ENCODE measurements around the gene DDAH1.

The DDAH1 gene

DNA sequence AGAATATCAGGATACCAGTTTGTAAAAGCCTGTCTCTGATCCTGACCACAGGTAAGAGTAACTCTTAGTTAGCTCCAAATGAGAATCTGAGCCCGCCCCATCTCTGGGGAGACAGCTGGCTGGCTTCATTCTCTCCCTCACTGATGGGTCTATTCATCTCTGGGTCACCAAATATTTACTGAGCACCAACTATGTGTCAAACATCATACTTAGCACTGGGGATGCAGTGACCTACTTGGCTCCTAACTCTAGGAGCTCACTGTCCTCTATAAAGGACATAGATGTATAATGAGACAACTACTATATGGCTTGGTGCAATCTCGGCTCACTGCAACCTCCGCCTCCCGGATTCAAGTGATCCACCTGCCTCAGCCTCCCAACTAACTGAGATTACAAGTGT, 158.7 kb downstream of the DDAH1 start:
- Histone ChIP-seq H3K9ac (ENCODE audit: low read length) (no peak overlapping the region), H3K79me2 (ENCODE audit: low read length) (no peaks in the 10 kb centered on the region), H3K4me2 (ENCODE audit: low read length) (no peak overlapping the region), H3K27me3 (ENCODE audit: low read depth, low read length) (peaks cover 20% of the 10 kb centered on the region), H3K9me3 (ENCODE audit: insufficient read depth, low read length) (no peaks in the 10 kb centered on the region), H3K27ac (ENCODE audit: low read length) (no peak overlapping the region), H2AFZ (ENCODE audit: low read depth, low read length) (no peak overlapping the region), H3K4me3 (ENCODE audit: low read length) (no peak overlapping the region), H3K36me3 (replicated peaks; ENCODE audit: low read depth, low read length) (no peaks in the 10 kb centered on the region), H4K20me1 (ENCODE audit: insufficient read depth, low read length) (no peaks in the 10 kb centered on the region), H3K4me1 (ENCODE audit: low read length) (peaks cover 8% of the 10 kb centered on the region)
- TF ChIP-seq CTCF (IDR thresholded peaks at IDR 0.05; ENCODE audit: low read depth, low read length) (no peak), EZH2phosphoT487 (IDR thresholded peaks at IDR 0.05; ENCODE audit: low read depth) (no peak)

- no peak overlapping the region for H2AFZ ChIP-seq (ENCODE audit: low read depth, low read length)
These were observed 161.4 kb downstream of the DDAH1 start for GRCh38 chr1:85303440-85304162.

DNA sequence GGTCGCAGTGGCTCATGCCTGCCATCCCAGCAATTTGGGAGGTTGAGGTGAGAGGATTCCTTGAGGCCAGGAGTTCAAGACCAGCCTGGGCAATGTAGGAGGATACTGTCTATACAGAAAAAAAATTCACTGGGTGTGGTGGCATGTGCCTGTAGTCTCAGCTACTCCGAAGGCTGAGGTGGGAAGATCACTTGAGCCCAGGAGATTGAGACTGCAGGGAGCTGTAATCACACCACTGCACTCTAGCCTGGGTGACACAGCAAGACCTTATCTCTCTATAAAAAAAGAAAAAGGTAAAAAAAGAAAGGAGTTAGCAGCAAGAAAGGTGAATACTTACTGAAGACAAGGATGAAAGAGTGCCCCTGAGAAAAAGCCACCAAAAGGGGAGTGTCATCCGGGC, 164.8 kb downstream of the DDAH1 start:
- Histone ChIP-seq H3K79me2 (ENCODE audit: low read length) (no peaks in the 10 kb centered on the region), H4K20me1 (ENCODE audit: insufficient read depth, low read length) (no peaks in the 10 kb centered on the region), H3K27me3 (ENCODE audit: low read depth, low read length) (peaks cover 12% of the 10 kb centered on the region; the same call in 1 of the 2 replicates), H3K9me3 (ENCODE audit: insufficient read depth, low read length) (no peaks in the 10 kb centered on the region), H3K27ac (ENCODE audit: low read length) (no peak overlapping the region), H3K36me3 (replicated peaks; ENCODE audit: low read depth, low read length) (no peaks in the 10 kb centered on the region), H2AFZ (ENCODE audit: low read depth, low read length) (no peak overlapping the region), H3K4me1 (ENCODE audit: low read length) (peaks cover 11% of the 10 kb centered on the region), H3K9ac (ENCODE audit: low read length) (no peak overlapping the region), H3K4me2 (ENCODE audit: low read length) (no peak overlapping the region), H3K4me3 (ENCODE audit: low read length) (no peak overlapping the region)
- TF ChIP-seq EZH2phosphoT487 (IDR thresholded peaks at IDR 0.05; ENCODE audit: low read depth) (no peak), CTCF (IDR thresholded peaks at IDR 0.05; ENCODE audit: low read depth, low read length) (no peak)

More at GRCh38 chr1:85303440-85304162, 161.4 kb downstream of the DDAH1 start:
- Histone ChIP-seq H3K9me3 (ENCODE audit: insufficient read depth, low read length) (no peaks in the 10 kb centered on the region), H3K79me2 (ENCODE audit: low read length) (no peaks in the 10 kb centered on the region), H3K9ac (ENCODE audit: low read length) (no peak overlapping the region), H4K20me1 (ENCODE audit: insufficient read depth, low read length) (no peaks in the 10 kb centered on the region), H3K4me3 (ENCODE audit: low read length) (no peak overlapping the region), H3K27ac (ENCODE audit: low read length) (no peak overlapping the region), H3K27me3 (ENCODE audit: low read depth, low read length) (0 out of 2 replicates have a peak, but pooled peaks cover 3% of the 10 kb centered on the region), H3K4me2 (ENCODE audit: low read length) (no peak overlapping the region), H3K36me3 (replicated peaks; ENCODE audit: low read depth, low read length) (no peaks in the 10 kb centered on the region), H3K4me1 (ENCODE audit: low read length) (peaks cover 4% of the 10 kb centered on the region)
- TF ChIP-seq EZH2phosphoT487 (IDR thresholded peaks at IDR 0.05; ENCODE audit: low read depth): no peak
- TF ChIP-seq CTCF (IDR thresholded peaks at IDR 0.05; ENCODE audit: low read depth, low read length): no peak

DNA sequence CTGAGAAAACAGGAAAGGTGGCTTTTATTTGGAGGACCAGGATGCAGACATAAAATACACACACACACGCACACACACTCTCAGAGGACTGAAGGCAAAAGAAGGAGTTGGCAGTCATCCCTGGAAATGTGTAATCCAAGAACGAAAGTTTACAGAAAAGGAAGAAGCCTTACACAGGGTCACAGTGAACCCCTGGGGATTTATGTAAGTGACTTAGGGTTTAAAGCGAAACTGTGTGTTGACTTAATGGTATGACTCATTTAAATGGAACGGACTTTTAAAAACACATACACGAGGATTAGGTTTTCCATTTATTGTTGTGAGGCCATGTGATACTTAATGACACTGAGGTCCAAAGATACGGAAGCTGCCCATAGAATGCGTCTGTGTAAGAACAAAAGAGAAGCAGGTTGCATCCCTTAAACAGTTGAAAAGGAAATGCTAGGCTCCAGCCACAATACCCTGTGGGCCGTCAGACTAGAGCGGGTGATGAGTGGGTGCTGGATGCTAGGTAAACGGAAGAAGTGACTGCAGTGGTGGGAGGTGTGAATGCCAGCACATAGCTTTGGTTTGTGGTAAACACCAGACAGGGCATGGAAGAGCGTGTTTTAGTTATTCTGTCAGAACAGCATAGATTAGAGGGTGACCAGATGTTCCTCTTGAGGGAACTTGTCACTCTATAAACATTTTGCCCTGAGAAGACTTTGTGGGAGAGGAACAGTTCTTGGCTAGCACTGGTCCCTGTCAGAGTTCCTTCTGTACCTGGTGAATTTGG, 166.9 kb downstream of the DDAH1 start:
- Histone ChIP-seq H3K4me2 (ENCODE audit: low read length) (peak overlapping the region; percentile 54), H2AFZ (ENCODE audit: low read depth, low read length) (no peak overlapping the region), H3K4me3 (ENCODE audit: low read length) (peak overlapping the region; percentile 34)

More for the DNA sequence above, 166.9 kb downstream of the DDAH1 start:
- H3K36me3 ChIP-seq (replicated peaks; ENCODE audit: low read depth, low read length): no peaks in the 10 kb centered on the region
- H4K20me1 ChIP-seq (ENCODE audit: insufficient read depth, low read length): no peaks in the 10 kb centered on the region
- no peaks in the 10 kb centered on the region for H3K9me3 ChIP-seq (ENCODE audit: insufficient read depth, low read length)
- H3K4me1 ChIP-seq (ENCODE audit: low read length): peaks cover 11% of the 10 kb centered on the region
- no peaks in the 10 kb centered on the region for H3K79me2 ChIP-seq (ENCODE audit: low read length)
- no peak overlapping the region for H3K9ac ChIP-seq (ENCODE audit: low read length)
- no peak for TF ChIP-seq EZH2phosphoT487 (IDR thresholded peaks at IDR 0.05; ENCODE audit: low read depth)
- no peak for TF ChIP-seq CTCF (IDR thresholded peaks at IDR 0.05; ENCODE audit: low read depth, low read length)
- H3K27me3 ChIP-seq (ENCODE audit: low read depth, low read length): peaks cover 12% of the 10 kb centered on the region; the same call in 1 of the 2 replicates
- no peak overlapping the region for H3K27ac ChIP-seq (ENCODE audit: low read length)
